GM12864 (cell line): ENCODE results near the gene ZNF879.

Experiments used
- DNase-seq: peaks from one replicate; pipeline ENCODE4 v3.0.0-alpha.2; 2011; ENCODE audit warnings: low read depth
- H3K4me3 ChIP-seq: 2 replicates; pipeline ENCODE4 v1.5.1; 2011; ENCODE audit warnings: mild to moderate bottlenecking, low read depth, low read length, control low read depth
- TF ChIP-seq, protein P1 (sequence below): IDR thresholded peaks from 2 replicates; pipeline ENCODE4 v1.5.1; 2011; ENCODE audit warnings: low read depth, mild to moderate bottlenecking, moderate library complexity, low read length, control low read depth, inconsistent platforms; ENCODE audit errors: missing control alignments

Gene ZNF879

DNA sequence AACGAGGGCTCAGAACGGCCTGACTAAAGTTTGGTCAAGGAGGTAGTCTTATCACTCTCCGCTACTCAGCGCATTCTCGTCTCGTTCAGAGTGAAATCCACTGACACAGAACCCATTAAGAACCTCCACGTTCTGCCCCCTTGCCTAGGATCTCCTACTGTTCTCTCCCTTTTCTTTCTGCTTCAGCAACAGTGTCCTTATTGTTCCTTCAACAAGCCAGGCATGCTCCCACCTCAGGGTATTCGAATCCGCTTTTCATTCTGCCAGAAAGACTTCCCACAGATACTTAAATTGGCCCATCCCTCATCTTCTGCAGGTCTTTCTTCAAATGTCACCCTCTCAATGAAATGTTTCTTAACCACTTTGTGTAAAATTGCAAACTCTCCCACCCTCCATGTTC lies 32.2 kb downstream of the ZNF879 start:
- no peak for DNase-seq
- TF ChIP-seq, protein P1, sequence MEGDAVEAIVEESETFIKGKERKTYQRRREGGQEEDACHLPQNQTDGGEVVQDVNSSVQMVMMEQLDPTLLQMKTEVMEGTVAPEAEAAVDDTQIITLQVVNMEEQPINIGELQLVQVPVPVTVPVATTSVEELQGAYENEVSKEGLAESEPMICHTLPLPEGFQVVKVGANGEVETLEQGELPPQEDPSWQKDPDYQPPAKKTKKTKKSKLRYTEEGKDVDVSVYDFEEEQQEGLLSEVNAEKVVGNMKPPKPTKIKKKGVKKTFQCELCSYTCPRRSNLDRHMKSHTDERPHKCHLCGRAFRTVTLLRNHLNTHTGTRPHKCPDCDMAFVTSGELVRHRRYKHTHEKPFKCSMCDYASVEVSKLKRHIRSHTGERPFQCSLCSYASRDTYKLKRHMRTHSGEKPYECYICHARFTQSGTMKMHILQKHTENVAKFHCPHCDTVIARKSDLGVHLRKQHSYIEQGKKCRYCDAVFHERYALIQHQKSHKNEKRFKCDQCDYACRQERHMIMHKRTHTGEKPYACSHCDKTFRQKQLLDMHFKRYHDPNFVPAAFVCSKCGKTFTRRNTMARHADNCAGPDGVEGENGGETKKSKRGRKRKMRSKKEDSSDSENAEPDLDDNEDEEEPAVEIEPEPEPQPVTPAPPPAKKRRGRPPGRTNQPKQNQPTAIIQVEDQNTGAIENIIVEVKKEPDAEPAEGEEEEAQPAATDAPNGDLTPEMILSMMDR, result no peak
- H3K4me3 ChIP-seq, result no peak overlapping the region

DNA sequence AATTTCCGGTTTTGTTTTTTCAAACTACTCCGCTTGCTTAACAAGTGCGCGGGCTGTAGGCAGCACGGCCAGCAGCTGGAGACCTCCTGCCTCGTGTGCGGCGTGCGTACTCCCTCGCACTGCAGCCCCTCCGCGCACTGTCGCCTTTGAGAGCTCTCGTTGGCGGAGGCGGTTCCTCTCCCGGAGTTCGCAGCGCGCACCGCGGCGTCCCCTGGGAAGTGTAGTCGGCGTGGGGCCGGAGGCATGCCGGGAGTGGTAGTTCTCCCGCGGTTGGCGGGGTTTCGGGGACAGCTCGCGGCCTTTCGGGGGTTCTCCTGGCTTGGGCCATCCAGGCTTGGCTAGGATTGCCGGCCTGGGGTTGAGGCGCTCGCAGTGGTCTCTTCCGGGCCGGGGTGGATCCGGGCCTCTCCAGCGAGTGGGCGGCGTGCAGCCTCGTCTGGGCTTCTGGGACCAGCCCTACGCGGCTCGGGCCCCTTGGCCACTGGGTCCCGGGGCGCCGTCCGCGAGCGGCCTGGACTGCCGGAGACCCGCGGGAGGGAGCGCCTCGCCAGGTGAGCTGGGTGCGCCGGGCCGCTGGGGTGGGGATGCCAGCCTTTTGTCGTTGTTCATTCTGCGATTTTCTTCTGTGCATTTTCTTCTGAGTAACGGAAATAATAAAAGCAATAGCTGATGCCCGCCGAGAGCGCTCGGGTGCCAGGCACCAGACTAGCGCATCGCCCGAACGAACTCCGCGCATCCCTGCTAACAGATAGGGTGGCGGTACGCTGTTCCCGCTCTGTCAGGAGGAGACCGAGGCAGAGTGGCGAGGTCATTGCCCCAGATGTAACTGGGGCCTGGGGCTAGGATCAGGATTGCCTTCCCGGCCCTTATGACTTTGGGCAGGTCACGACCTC lies 36.8 kb downstream of the ZNF879 start, which contains the start of gene ZNF354C:
Gene ZNF354C, plus strand, starts transcription at position 258 of the 893 bp plus-strand sequence. CDS start 1,696 bp downstream, outside the sequence.
- DNase-seq, result no peak
- no peak within 1 kb of the TSS for H3K4me3 ChIP-seq
- TF ChIP-seq, protein P1, result no peak

DNA sequence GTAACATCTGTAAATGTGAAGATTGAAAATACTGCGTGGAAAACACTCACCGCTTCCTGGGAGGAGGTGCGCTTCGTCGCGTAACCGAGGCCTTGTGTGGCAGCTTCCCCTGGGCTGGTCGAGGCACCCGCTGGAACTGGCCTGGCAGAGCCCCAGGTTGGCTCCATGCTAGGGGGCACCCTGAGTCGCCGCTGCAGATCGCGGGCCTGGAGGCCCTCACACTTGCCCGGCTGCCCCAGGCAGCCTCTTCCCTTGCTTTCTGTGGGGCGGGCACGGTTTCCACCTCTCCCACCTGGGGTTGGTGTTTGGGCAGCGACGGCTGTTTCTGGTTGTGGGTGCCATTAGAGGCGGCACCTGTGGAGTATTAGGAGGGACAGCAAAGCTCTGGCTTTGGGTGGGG lies 37.4 kb downstream of the ZNF879 start:
- TF ChIP-seq, protein P1, result no peak
- no peak for DNase-seq
- H3K4me3 ChIP-seq, result no peak overlapping the region

DNA sequence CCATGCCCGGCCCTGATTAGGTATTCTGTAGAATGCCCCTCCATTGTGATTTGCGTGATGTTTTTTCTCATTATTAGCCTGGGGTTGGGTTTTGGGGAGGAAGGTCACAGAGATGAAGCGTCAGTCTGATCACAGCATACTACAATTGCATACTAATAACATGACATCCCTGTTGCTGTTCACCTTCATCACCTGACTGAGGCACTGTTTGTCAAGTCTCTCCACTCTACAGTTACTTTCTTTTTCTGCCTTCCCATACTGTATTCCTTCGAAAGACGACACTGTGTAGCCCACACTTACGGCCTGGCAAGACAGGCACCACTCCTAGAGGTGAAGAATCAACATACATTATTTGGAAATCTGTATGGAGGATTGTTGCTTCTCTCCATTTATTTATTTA lies 42.1 kb downstream of the ZNF879 start:
- no peak overlapping the region for H3K4me3 ChIP-seq
- TF ChIP-seq, protein P1, result no peak
- DNase-seq, result no peak

DNA sequence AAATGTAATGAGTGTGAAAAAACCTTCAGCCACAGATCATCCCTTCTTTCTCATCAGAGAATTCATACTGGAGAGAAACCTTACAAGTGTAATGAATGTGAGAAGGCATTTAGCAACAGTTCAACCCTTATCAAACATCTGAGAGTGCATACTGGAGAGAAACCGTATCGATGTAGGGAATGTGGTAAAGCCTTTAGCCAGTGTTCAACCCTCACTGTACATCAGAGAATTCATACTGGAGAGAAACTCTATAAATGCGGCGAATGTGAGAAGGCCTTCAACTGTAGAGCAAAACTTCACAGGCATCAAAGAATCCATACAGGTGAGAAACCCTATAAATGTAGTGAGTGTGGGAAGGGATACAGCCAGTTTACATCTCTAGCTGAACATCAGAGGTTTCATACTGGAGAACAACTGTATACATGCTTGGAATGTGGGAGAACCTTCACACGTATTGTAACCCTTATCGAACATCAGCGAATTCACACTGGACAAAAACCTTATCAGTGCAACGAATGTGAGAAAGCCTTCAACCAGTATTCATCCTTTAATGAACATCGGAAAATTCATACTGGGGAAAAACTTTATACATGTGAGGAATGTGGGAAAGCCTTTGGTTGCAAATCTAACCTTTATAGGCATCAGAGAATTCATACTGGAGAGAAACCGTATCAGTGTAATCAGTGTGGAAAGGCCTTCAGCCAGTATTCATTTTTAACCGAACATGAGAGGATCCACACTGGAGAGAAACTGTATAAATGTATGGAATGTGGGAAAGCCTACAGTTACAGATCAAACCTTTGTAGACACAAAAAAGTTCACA lies 55.8 kb downstream of the ZNF879 start:
- no peak overlapping the region for H3K4me3 ChIP-seq
- TF ChIP-seq, protein P1, result no peak
- DNase-seq, result no peak

DNA sequence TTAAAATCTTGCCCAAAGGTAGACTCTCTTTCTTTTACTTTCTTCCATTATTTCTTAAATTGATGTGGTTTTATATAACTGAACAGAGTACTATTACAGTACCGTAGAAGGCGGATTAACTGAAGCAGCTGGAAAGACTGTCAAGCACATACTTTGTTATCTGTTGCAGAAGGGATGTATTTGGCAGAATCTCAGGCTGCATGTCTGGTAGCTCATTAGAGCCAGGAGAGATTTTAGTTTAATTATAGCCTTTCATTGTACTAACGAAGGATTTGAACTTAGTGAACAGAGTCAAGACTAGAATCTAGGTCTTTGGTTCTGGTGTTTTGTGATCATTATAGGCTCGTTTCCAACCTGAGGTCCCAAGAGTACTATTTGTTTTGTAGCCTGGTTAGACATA lies 57.1 kb downstream of the ZNF879 start:
- TF ChIP-seq, protein P1, result no peak
- H3K4me3 ChIP-seq, result no peak overlapping the region
- no peak for DNase-seq
